Neural crest cell (in vitro differentiated cells): ENCODE results near the gene CLPSL1. TPM values are rescaled to one million over a fixed set of nuclear protein-coding genes. Genes with fewer than 3 reads are reported as not detected.

Experiments used
- DNase-seq: peaks from one replicate; pipeline ENCODE4 v3.0.0; 2021; ENCODE audit warnings: low read depth, mixed read lengths, low spot score
- H3K27ac Mint-ChIP-seq: one replicate; pipeline ENCODE4 v1.8.0; 2021; ENCODE audit warnings: mild to moderate bottlenecking, mixed read lengths; ENCODE audit not compliant: unreplicated experiment
- H3K27me3 Mint-ChIP-seq: 2 replicates; pipeline ENCODE4 v1.8.0; 2021; ENCODE audit warnings: low read depth, mild to moderate bottlenecking, mixed read lengths
- H3K36me3 Mint-ChIP-seq: 2 replicates; pipeline ENCODE4 v1.8.0; 2021; ENCODE audit warnings: low read depth, mild to moderate bottlenecking, mixed read lengths
- H3K4me1 Mint-ChIP-seq: 2 replicates; pipeline ENCODE4 v1.8.0; 2021; ENCODE audit warnings: mixed read lengths
- H3K4me3 Mint-ChIP-seq: one replicate; pipeline ENCODE4 v1.8.0; 2021; ENCODE audit warnings: mild to moderate bottlenecking, mixed read lengths
- H3K9me3 Mint-ChIP-seq: 2 replicates; pipeline ENCODE4 v1.8.0; 2021; ENCODE audit warnings: mixed read lengths
- CTCF ChIP-seq: fragments of 200-600 bp; sonication (generic); conservative IDR thresholded peaks from 2 replicates; pipeline ENCODE4 v1.5.0; 2021; ENCODE audit warnings: antibody characterized with exemption, mild to moderate bottlenecking
- total RNA-seq: library from RNA; stranded (reverse); gene quantifications from 2 replicates; pipeline ENCODE4 v1.2.1, GENCODE V29; 2021

Gene CLPSL1
- total RNA-seq, 1 donor from 2014 or later: not detected

- Mint-ChIP-seq H3K27me3 (peaks cover 11% of the 10 kb centered on the region), H3K36me3 (no peaks in the 10 kb centered on the region), H3K9me3 (no peaks in the 10 kb centered on the region), H3K4me1 (peaks cover 3% of the 10 kb centered on the region), H3K27ac (no peak overlapping the region), H3K4me3 (no peak overlapping the region)
- no peak for TF ChIP-seq CTCF
- DNase-seq: no peak
Measured at GRCh38 chr6:35801148-35801547, 20.3 kb downstream of the CLPSL1 start.

- no peak within 1 kb of the TSS for H3K27ac Mint-ChIP-seq
- H3K27me3 Mint-ChIP-seq: peaks cover 22% of the 10 kb centered on the region
- no peak for TF ChIP-seq CTCF
- no peaks in the 10 kb centered on the region for H3K36me3 Mint-ChIP-seq
- peak; percentile 72 for DNase-seq
- H3K9me3 Mint-ChIP-seq: no peaks in the 10 kb centered on the region
- peak within 1 kb of the TSS; percentile 25 for H3K4me3 Mint-ChIP-seq
- peaks cover 3% of the 10 kb centered on the region for H3K4me1 Mint-ChIP-seq
Measured at GRCh38 chr6:35804996-35805736, 24.3 kb downstream of the CLPSL1 start, which contains the start of gene LHFPL5. LHFPL5 (plus strand) TSS chr6:35805352; CDS start chr6:35805671, 319 bp downstream.

GRCh38 chr6:35808688-35809087, 27.9 kb downstream of the CLPSL1 start:
- peaks cover 3% of the 10 kb centered on the region for H3K4me1 Mint-ChIP-seq
- no peaks in the 10 kb centered on the region for H3K9me3 Mint-ChIP-seq
- peaks cover 17% of the 10 kb centered on the region for H3K27me3 Mint-ChIP-seq
- H3K27ac Mint-ChIP-seq: no peak overlapping the region
- H3K4me3 Mint-ChIP-seq: no peak overlapping the region
- no peak for TF ChIP-seq CTCF
- H3K36me3 Mint-ChIP-seq: no peaks in the 10 kb centered on the region
- no peak for DNase-seq

- Mint-ChIP-seq H3K27ac (no peak overlapping the region), H3K27me3 (peaks cover 16% of the 10 kb centered on the region), H3K4me3 (no peak overlapping the region), H3K36me3 (no peaks in the 10 kb centered on the region), H3K4me1 (peaks cover 1% of the 10 kb centered on the region), H3K9me3 (no peaks in the 10 kb centered on the region)
- no peak for DNase-seq
- TF ChIP-seq CTCF: no peak
Measured at GRCh38 chr6:35809809-35810208, 29.0 kb downstream of the CLPSL1 start.

GRCh38 chr6:35810971-35811698, 30.3 kb downstream of the CLPSL1 start:
- no peak for TF ChIP-seq CTCF
- no peak overlapping the region for H3K27ac Mint-ChIP-seq

More at GRCh38 chr6:35810971-35811698, 30.3 kb downstream of the CLPSL1 start:
- H3K9me3 Mint-ChIP-seq: no peaks in the 10 kb centered on the region
- H3K27me3 Mint-ChIP-seq: peaks cover 14% of the 10 kb centered on the region
- no peak for DNase-seq
- H3K4me3 Mint-ChIP-seq: no peak overlapping the region
- H3K36me3 Mint-ChIP-seq: no peaks in the 10 kb centered on the region
- no peaks in the 10 kb centered on the region for H3K4me1 Mint-ChIP-seq
